ENCODE measurements around the gene STRN3. TPM values are rescaled to one million over a fixed set of nuclear protein-coding genes. Genes with fewer than 3 reads are reported as not detected.

The STRN3 gene
- total and polyA plus RNA-seq, 2 of the 8 experiments (the other 6 are each of a cell fraction or from before 2014, with no cell fraction given) = 8.7 to 38.1 TPM

DNA sequence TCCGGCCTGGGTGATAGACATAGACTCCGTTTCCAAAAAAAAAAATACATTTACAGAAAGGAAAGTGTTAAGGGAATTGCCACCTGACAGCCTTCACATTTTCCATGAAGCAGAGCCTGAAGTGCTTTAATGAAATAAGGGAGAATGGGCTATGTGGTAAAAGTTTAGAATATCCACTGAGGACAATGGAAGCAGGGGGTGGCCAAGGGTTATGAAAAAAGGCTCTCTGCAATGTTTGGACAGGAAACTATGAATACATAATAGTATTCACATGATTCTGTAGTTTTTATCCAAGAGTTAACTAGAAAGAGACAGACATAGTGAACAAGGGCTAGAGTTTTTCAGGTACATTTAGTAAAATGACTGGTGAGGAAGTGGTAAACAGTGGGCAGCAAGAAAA, 76.5 kb downstream of the STRN3 start:
- Histone ChIP-seq H3K4me3 (ENCODE audit: extremely low read depth in 1 of 4, insufficient read depth in 2 of 4, low read depth in 3 of 4, low read length in 4 of 4) (no peak overlapping the region), H3K4me1 (replicated peaks in 1 of 4; ENCODE audit: control insufficient read depth in 3 of 4, insufficient read depth in 4 of 4, low read length in 3 of 4) (no peaks in the 10 kb centered on the region), H3K56ac (replicated peaks; ENCODE audit: insufficient read length, low read depth, low read length) (no peak overlapping the region), H3K79me2 (ENCODE audit: control insufficient read depth in 1 of 2, insufficient read depth in 2 of 2, low read length in 2 of 2) (0 out of 4 replicates have a peak, but pooled peaks cover 0 to 4% of the 10 kb centered on the region in 2 experiments), H4K5ac (ENCODE audit: insufficient read length, low read depth, low read length) (no peak overlapping the region), H3K23ac (ENCODE audit: insufficient read length) (no peak overlapping the region), H3K14ac (ENCODE audit: insufficient read length) (no peak overlapping the region), H2BK15ac (ENCODE audit: low read length) (no peak overlapping the region), H3K4ac (replicated peaks; ENCODE audit: insufficient read length, low read depth, low read length) (no peak overlapping the region), H2BK5ac (ENCODE audit: low read depth, low read length) (no peak overlapping the region), H3K9ac (replicated peaks in 1 of 4; ENCODE audit: extremely low read depth in 1 of 4, low read depth in 3 of 4, low read length in 3 of 4) (no peak overlapping the region), H3K18ac (ENCODE audit: extremely low read depth, low read length) (no peak overlapping the region), H3K23me2 (ENCODE audit: low read depth, low read length) (no peaks in the 10 kb centered on the region), H4K91ac (replicated peaks; ENCODE audit: insufficient read length, low read length) (no peak overlapping the region), H3K27me3 (replicated peaks in 1 of 4; ENCODE audit: control insufficient read depth in 3 of 4, extremely low read depth in 1 of 4, insufficient read depth in 3 of 4, low read length in 3 of 4) (no peaks in the 10 kb centered on the region), H3K4me2 (ENCODE audit: insufficient read depth in 1 of 2, low read depth in 2 of 2, low read length in 2 of 2) (no peak overlapping the region), H2BK20ac (ENCODE audit: low read length) (no peak overlapping the region), H3K79me1 (ENCODE audit: low read depth, low read length) (no peaks in the 10 kb centered on the region), H2AFZ (ENCODE audit: low read length) (no peak overlapping the region), H4K20me1 (replicated peaks in 1 of 2; ENCODE audit: control insufficient read depth in 1 of 2, insufficient read depth in 2 of 2, low read length in 2 of 2) (no peaks in the 10 kb centered on the region), H3K36me3 (ENCODE audit: control insufficient read depth in 2 of 4, insufficient read depth in 4 of 4, low read length in 3 of 4) (peaks cover 0 to 41% (median 16%) of the 10 kb centered on the region in 4 experiments; a peak in 6 of 8 replicates), H2AK5ac (ENCODE audit: low read depth, low read length) (no peak overlapping the region), H3K27ac (ENCODE audit: low read depth, low read length) (no peak overlapping the region), H3K9me3 (ENCODE audit: insufficient read depth in 2 of 2, low read depth in 1 of 2, low read length in 1 of 2) (no peaks in the 10 kb centered on the region), H4K8ac (ENCODE audit: extremely low read depth, insufficient read depth, low read length) (no peak overlapping the region), H2BK120ac (replicated peaks; ENCODE audit: low read depth, low read length) (no peak overlapping the region), H2BK12ac (ENCODE audit: low read depth, low read length) (no peak overlapping the region)
- DNase-seq (ENCODE audit: low read depth in 1 of 2, low spot score in 2 of 2) (no peak), FAIRE-seq (no peak)
- ChIA-PET CTCF (ENCODE audit: partially characterized antibody) (interaction anchor here (1.0 kb wide), 1 partner anchor 26 kb away, joined by 5 read pairs; no protein-coding TSS in a partner anchor), POLR2A (ENCODE audit: partially characterized antibody) (no interaction called here)
- WGBS, 2 experiments (ENCODE audit: extremely low coverage in 1 of 2, insufficient coverage in 1 of 2, insufficient read length in 1 of 2, insufficient replicate concordance in 2 of 2, low coverage in 1 of 2, low lambda C conversion rate in 2 of 2, missing lambda C conversion rate in 1 of 2) = 100% methylated on average over 1 of the region's 2 CpGs; no CpG with 5 or more reads in 1 of the 2 experiments
- TF ChIP-seq YY1 (IDR thresholded peaks at IDR 0.05; ENCODE audit: low read depth, low read length) (no peak), RAD21 (IDR thresholded peaks at IDR 0.05 in 1 of 2, conservative IDR thresholded peaks at IDR 0.05 in 1 of 2; ENCODE audit: low read depth in 2 of 2, low read length in 2 of 2) (no peak), CHD1 (IDR thresholded peaks at IDR 0.05; ENCODE audit: low read depth, low read length) (no peak), HDAC6 (IDR thresholded peaks at IDR 0.05; ENCODE audit: low read depth, low read length) (no peak), EP300 (IDR thresholded peaks at IDR 0.05; ENCODE audit: borderline replicate concordance in 1 of 2, low read depth in 2 of 2, low read length in 2 of 2) (no peak), BRCA1 (IDR thresholded peaks at IDR 0.05; ENCODE audit: low read depth, low read length) (no peak), ZNF274 (IDR thresholded peaks at IDR 0.05; ENCODE audit: borderline replicate concordance, extremely low read depth, low read length) (no peak), TCF12 (IDR thresholded peaks at IDR 0.05; ENCODE audit: low read depth, low read length) (no peak), CTBP2 (IDR thresholded peaks at IDR 0.05; ENCODE audit: borderline replicate concordance, insufficient read depth, insufficient read length, low read length) (no peak), KDM4A (IDR thresholded peaks at IDR 0.05; ENCODE audit: low read depth, low read length, severe bottlenecking) (no peak), TBP (IDR thresholded peaks at IDR 0.05; ENCODE audit: low read depth, low read length) (no peak), KDM5A (IDR thresholded peaks at IDR 0.05; ENCODE audit: low read length) (no peak), POU5F1 (IDR thresholded peaks at IDR 0.05; ENCODE audit: low read depth, low read length) (no peak), MAFK (IDR thresholded peaks at IDR 0.05; ENCODE audit: low read depth, low read length) (no peak)

Measured in H1 (cell line).